Measurements from ENCODE around the gene CFL2. TPM values are rescaled to one million over a fixed set of nuclear protein-coding genes. Genes with fewer than 3 reads are reported as not detected.

CFL2 gene
- total RNA-seq, 1 experiment from 2014 or later: 55.2 TPM

DNA sequence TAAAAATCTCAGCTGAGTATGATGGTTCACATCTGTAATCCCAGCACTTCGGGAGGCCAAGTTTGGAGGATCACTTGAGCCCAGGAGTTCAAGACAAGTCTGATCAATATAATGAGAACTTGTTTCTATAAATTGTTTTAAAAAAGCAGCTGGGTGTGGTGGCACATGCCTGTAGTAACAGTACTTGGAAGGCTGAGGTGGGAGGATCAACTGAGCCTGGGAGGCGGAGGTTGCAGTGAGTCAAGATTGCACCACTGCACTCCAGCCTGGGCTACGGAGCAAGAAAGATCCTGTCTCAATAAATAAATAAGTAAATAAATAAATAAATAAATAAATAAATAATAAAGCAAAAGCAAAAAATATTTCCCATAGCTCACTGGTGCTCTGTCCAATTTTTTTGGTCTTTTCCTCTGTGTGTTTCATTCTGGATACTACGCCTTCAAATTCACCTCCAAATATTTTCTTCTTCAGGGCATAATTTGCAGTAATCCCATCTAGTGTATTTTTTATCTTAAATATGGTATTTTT is 51.8 kb downstream of the CFL2 start:
- no peak for DNase-seq (ENCODE audit: low read depth, low spot score)
- Histone ChIP-seq H3K27ac (ENCODE audit: low read depth, low read length) (no peak overlapping the region), H3K4me1 (ENCODE audit: control insufficient read depth in 1 of 2, insufficient read depth in 2 of 2, low read length in 2 of 2) (peaks cover 0 to 10% of the 10 kb centered on the region in 2 experiments; a peak in 2 of 4 replicates), H3K4me3 (replicated peaks in 1 of 2; ENCODE audit: low read depth in 1 of 2, low read length in 2 of 2) (no peak overlapping the region), H4K20me1 (ENCODE audit: insufficient read depth) (no peaks in the 10 kb centered on the region), H3K79me2 (ENCODE audit: insufficient read depth, low read length) (no peaks in the 10 kb centered on the region), H3K9me3 (ENCODE audit: control insufficient read depth in 1 of 2, insufficient read depth in 1 of 2, low read depth in 1 of 2, low read length in 2 of 2) (no peaks in the 10 kb centered on the region), H3K9me2 (ENCODE audit: insufficient read depth) (no peaks in the 10 kb centered on the region), H3K27me3 (ENCODE audit: insufficient read depth, low read length) (no peaks in the 10 kb centered on the region), H3K36me3 (ENCODE audit: control insufficient read depth in 1 of 2, insufficient read depth in 2 of 2, low read length in 2 of 2) (no peaks in the 10 kb centered on the region), H3K4me2 (ENCODE audit: low read length) (no peak overlapping the region), H2AFZ (ENCODE audit: low read depth, low read length, poor library complexity, severe bottlenecking) (no peak overlapping the region), H3K9ac (ENCODE audit: low read length) (no peak overlapping the region)
- CTCF ChIA-PET: interaction anchor here (0.6 kb wide), 1 partner anchor 126 kb away, joined by 3 read pairs; no protein-coding TSS in a partner anchor
- ATAC-seq: no peak
- BruUV-seq (replicated peaks): no TSS peak
- no peak for TF ChIP-seq TCF7L2 (IDR thresholded peaks at IDR 0.05; ENCODE audit: borderline replicate concordance, extremely low read depth, insufficient read depth, insufficient read length)
- no peak for TF ChIP-seq MAX (IDR thresholded peaks at IDR 0.05)
- TF ChIP-seq ATF3 (IDR thresholded peaks at IDR 0.05): no peak
- TF ChIP-seq EGR1 (IDR thresholded peaks at IDR 0.05; ENCODE audit: low read depth): no peak
- TF ChIP-seq POLR2AphosphoS5 (IDR thresholded peaks at IDR 0.05; ENCODE audit: low read depth, low read length): no peak
- no peak for TF ChIP-seq YY1 (IDR thresholded peaks at IDR 0.05; ENCODE audit: extremely low read depth, insufficient replicate concordance, low read depth, low read length)
- no peak for TF ChIP-seq EZH2 (IDR thresholded peaks at IDR 0.05)
- TF ChIP-seq ELF1 (IDR thresholded peaks at IDR 0.05; ENCODE audit: borderline replicate concordance, low read depth): no peak
- TF ChIP-seq JUND (IDR thresholded peaks at IDR 0.05): no peak
- no peak for TF ChIP-seq RAD21 (IDR thresholded peaks at IDR 0.05; ENCODE audit: low read depth)
- TF ChIP-seq ZNF274 (IDR thresholded peaks at IDR 0.05; ENCODE audit: low read depth, low read length): no peak
- POLR2A ChIA-PET: interaction anchor here (1.0 kb wide), 1 partner anchor 12 kb away, joined by 4 read pairs; no protein-coding TSS in a partner anchor
- intact Hi-C loops (cut with micrococcal nuclease): no loop called here
- RAD21 ChIA-PET (ENCODE audit: low non-redundant PET in 1 of 2, low total read pairs in 2 of 2, uncharacterized antibody in 2 of 2, unreplicated experiment in 2 of 2): no interaction called here

Measured in HCT116 (cell line).